Heart left ventricle (tissue), 16 donors: ENCODE data around the gene TRAPPC3L. TPM values are rescaled to one million over a fixed set of nuclear protein-coding genes. Genes with fewer than 3 reads are reported as not detected.
A peak's percentile ranks its signal among the peaks of the same experiment; 100 is the strongest.

Source experiments
- ATAC-seq, 4 donors: fragments of 200-7000 bp; cut with Tn5 transposase; one replicate each; pipeline ENCODE4 v1.9.1; 2020 to 2022; ENCODE audit warnings: moderate library complexity in 4 of 4, mild to moderate bottlenecking in 3 of 4, moderate number of reproducible peaks in 1 of 4
- DNase-seq, 5 donors: peaks; one replicate each; pipeline ENCODE4 v3.0.0-alpha.2; 2020
- H3K27ac ChIP-seq, 12 donors: fragments of 200-600 bp; sonication (generic) in 4 of 12; one replicate each; pipeline versions ENCODE4 v1.5.0 to v1.8.0; 2016 to 2022; ENCODE audit warnings: mild to moderate bottlenecking in 2 of 12
- H3K27me3 ChIP-seq, 9 donors: fragments of 200-600 bp; sonication (generic) in 2 of 9; one replicate each; pipeline versions ENCODE4 v1.5.1 to v1.8.0; 2016 to 2022; ENCODE audit warnings: mild to moderate bottlenecking in 3 of 9
- H3K36me3 ChIP-seq, 9 donors: fragments of 200-600 bp; sonication (generic) in 2 of 9; one replicate each; pipeline versions ENCODE4 v1.5.0 to v1.8.0; 2018 to 2022; ENCODE audit warnings: mild to moderate bottlenecking in 2 of 9
- H3K4me1 ChIP-seq, 12 donors: fragments of 200-600 bp; sonication (generic) in 4 of 12; one replicate each; pipeline versions ENCODE4 v1.5.0 to v1.8.0; 2016 to 2022; ENCODE audit warnings: mild to moderate bottlenecking in 3 of 12
- H3K4me3 ChIP-seq, 12 donors: fragments of 200-600 bp; sonication (generic) in 4 of 12; one replicate each; pipeline versions ENCODE4 v1.5.0 to v1.8.0; 2017 to 2022; ENCODE audit warnings: mild to moderate bottlenecking in 9 of 12, moderate library complexity in 4 of 12
- H3K9me3 ChIP-seq, 12 donors: fragments of 200-600 bp; sonication (generic) in 4 of 12; one replicate each; pipeline versions ENCODE4 v1.5.0 to v1.8.0; 2016 to 2022; ENCODE audit warnings: mild to moderate bottlenecking in 1 of 12
- POLR2A ChIP-seq, 2 donors: fragments of 450-650 bp; IDR thresholded peaks; one replicate each; pipeline ENCODE4 v1.6.1; 2017; ENCODE audit warnings: antibody characterized with exemption in 2 of 2, mild to moderate bottlenecking in 2 of 2, moderate library complexity in 2 of 2
- WGBS, 4 donors: extraction: QIAGEN DNeasy Blood & Tissue Kit in 2 of 4; methylation state at CpG; one replicate each; pipeline versions ENCODE4 v1.1.5 to v1.1.7; 2013 to 2018; 5-methylcytosine and 5-hydroxymethylcytosine counted together
- intact Hi-C, 10 donors: fragments of 100-400 bp; cut with DNase I; formaldehyde crosslinking; loops; one replicate each; pipeline versions ENCODE4 v1.11.1 to v1.14.2; 2022
- polyA plus RNA-seq, 2 donors: library from polyadenylated mRNA; stranded (reverse); fragments of 200-250 nt; gene quantifications; one replicate each; pipeline ENCODE4 v1.2.3, GENCODE V29; 2013
- total RNA-seq, 9 donors: library from RNA; depleted of rRNA in 2 of 9; stranded (reverse); fragments of >200 nt in 2 of 9; fragmentation: NEBNext Ultra II Directional in 3 of 9; extraction: Animal tissue kit (Norgen Biotek cat#: 25700) in 3 of 9; gene quantifications; one replicate each; pipeline versions ENCODE4 v1.1.0 to v1.2.4, GENCODE V29; 2016 to 2023
- TF ChIP-seq, protein P1 (sequence below), 12 donors: fragments of 200-600 bp; sonication (generic) in 4 of 12; IDR thresholded peaks; one replicate each; pipeline versions ENCODE4 v1.5.0 to v1.8.0; 2018 to 2022; ENCODE audit warnings: antibody characterized with exemption in 12 of 12, mild to moderate bottlenecking in 5 of 12
- donor health status: ischemic (EF 13 %, LVEDD 7.1; RV severe dilation, severe dysfunction).
- donor health status: healthy with polysubstance abuse.
- donor health status: DM: no; HTN: yes; CAD: no.
- donor health status: DM: no; HTN: no; CAD: no.
- donor health status: ischemic (EF 25% LVEDD 6.9; RV normal size, moderate dysfunction).
- donor health status: ischemic (EF 25% LVEDD 5.7; RV mildly dilated, moderate dysfunction).
- donor health status: healthy.
- donor health status: DM: yes; HTN: yes; CAD: no.
- donor health status: ischemic (EF 35%, LVEDD 5.7; RV mildly dilated, moderate dysfunction).
- donor health status: nonischemic (EF 11% LVEDD 7.7; RV severe dilation, severe dysfunction).
- donor health status: DM: yes; HTN: yes; CAD: no.
- donor health status: PGD.
- donor health status: ischemic (EF 29% LVEDD 5.4; RV normal size, mild dysfunction).
- donor health status: nonischemic (EF 23%, LVEDD 6.1; RV moderate dilation, normal function).

The TRAPPC3L gene
- total and polyA plus RNA-seq, 11 donors = 0.11 to 0.29 (median 0.19) TPM; not detected in 7

DNA sequence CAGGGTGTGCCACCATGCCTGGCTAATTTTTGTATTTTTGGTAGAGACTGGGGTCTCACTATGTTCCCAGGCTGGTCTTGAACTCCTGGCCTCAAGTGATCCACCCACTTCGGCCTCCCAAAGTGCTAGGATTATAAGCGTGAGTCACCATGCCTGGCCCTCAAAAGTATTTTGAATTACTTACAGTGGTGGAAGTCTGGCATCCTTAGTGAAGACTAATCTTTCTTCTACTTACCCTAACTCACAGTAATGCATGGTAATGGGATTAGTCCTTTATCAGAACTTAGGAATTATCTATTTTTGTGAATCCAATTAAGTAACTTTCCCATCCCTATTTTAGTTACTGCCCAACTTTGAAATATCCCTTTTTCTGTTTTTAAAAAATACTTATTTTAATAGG, 29.7 kb upstream of the TRAPPC3L start:
- WGBS, 4 donors = 94 to 98% (median 96%) methylated on average over 2 of the region's 2 CpGs
- H3K27ac ChIP-seq = no peak overlapping the region
- no peak for ATAC-seq
- H3K4me3 ChIP-seq = no peak overlapping the region
- no peak for DNase-seq
- TF ChIP-seq, protein P1, sequence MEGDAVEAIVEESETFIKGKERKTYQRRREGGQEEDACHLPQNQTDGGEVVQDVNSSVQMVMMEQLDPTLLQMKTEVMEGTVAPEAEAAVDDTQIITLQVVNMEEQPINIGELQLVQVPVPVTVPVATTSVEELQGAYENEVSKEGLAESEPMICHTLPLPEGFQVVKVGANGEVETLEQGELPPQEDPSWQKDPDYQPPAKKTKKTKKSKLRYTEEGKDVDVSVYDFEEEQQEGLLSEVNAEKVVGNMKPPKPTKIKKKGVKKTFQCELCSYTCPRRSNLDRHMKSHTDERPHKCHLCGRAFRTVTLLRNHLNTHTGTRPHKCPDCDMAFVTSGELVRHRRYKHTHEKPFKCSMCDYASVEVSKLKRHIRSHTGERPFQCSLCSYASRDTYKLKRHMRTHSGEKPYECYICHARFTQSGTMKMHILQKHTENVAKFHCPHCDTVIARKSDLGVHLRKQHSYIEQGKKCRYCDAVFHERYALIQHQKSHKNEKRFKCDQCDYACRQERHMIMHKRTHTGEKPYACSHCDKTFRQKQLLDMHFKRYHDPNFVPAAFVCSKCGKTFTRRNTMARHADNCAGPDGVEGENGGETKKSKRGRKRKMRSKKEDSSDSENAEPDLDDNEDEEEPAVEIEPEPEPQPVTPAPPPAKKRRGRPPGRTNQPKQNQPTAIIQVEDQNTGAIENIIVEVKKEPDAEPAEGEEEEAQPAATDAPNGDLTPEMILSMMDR (IDR thresholded peaks at IDR 0.05) = no peak
- TF ChIP-seq POLR2A (IDR thresholded peaks at IDR 0.05) = no peak
- intact Hi-C loops = no loop called here
- H3K27me3 ChIP-seq = no peaks in the 10 kb centered on the region
- H3K36me3 ChIP-seq = peaks cover 0 to 49% (median 19%) of the 10 kb centered on the region in 9 donors
- no peaks in the 10 kb centered on the region for H3K9me3 ChIP-seq
- H3K4me1 ChIP-seq = peaks cover 3 to 52% (median 27%) of the 10 kb centered on the region in 12 donors

DNA sequence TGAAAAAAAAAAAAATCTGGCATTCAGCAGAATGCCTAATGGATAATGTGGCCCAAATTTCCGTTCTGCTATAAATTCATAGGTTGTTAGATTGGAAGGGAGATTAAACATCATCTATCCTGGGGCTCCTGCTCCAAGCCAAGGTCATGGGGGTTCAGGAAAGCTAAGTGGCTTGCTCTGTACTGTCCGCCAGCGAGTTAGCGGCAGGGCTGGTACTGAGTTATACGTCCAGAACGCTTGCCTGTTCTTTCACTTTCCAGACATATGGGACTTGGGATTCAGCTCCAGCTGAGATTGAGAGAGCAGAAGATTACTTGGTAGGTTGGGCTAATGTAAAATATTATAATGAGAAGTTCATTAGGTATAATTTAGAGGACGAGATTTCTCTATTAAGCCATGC, 26.7 kb upstream of the TRAPPC3L start:
- DNase-seq (peak in 3 of 5 donors; percentile 12 to 34 (median 29)), ATAC-seq (peak in 2 of 4 donors; percentile 37 to 44)
- peaks cover 0 to 32% (median 16%) of the 10 kb centered on the region in 9 donors for H3K36me3 ChIP-seq
- no peaks in the 10 kb centered on the region for H3K27me3 ChIP-seq
- WGBS, 4 donors = 2 to 5% (median 3%) methylated on average over 7 of the region's 7 CpGs
- H3K27ac ChIP-seq = peak overlapping the region in 11 of 12 donors; percentile 84 to 96 (median 90)
- peak overlapping the region; percentile 65 to 97 (median 80) for H3K4me3 ChIP-seq
- peaks cover 3 to 48% (median 31%) of the 10 kb centered on the region in 12 donors for H3K4me1 ChIP-seq
- H3K9me3 ChIP-seq = no peaks in the 10 kb centered on the region
- no peak for TF ChIP-seq POLR2A (IDR thresholded peaks at IDR 0.05)
- TF ChIP-seq, protein P1 (IDR thresholded peaks at IDR 0.05) = no peak
- intact Hi-C loops = loop anchor here in 2 of 10 donors (5.0 kb wide), 2 partner anchors 35 to 295 kb away; partner anchors contain the start of gene TSPYL1 (in 1 of the 2)

GRCh38 chr6:116571683-116572000, 26.2 kb upstream of the TRAPPC3L start:
- 0% methylated on average over 9 to 12 of the region's 12 CpGs for WGBS, 4 donors
- peak in 2 of 4 donors; percentile 8 to 29 for ATAC-seq

More at GRCh38 chr6:116571683-116572000, 26.2 kb upstream of the TRAPPC3L start:
- TF ChIP-seq, protein P1 (IDR thresholded peaks at IDR 0.05) = no peak
- no peak for TF ChIP-seq POLR2A (IDR thresholded peaks at IDR 0.05)
- no peaks in the 10 kb centered on the region for H3K9me3 ChIP-seq
- intact Hi-C loops = loop anchor here in 2 of 10 donors (5.0 kb wide), 2 partner anchors 34 to 294 kb away; partner anchors contain the start of gene TSPYL1 (in 1 of the 2)
- H3K36me3 ChIP-seq = peaks cover 0 to 27% (median 16%) of the 10 kb centered on the region in 9 donors
- H3K4me1 ChIP-seq = peaks cover 3 to 43% (median 30%) of the 10 kb centered on the region in 12 donors
- H3K27me3 ChIP-seq = no peaks in the 10 kb centered on the region
- peak overlapping the region; percentile 73 to 96 (median 90) for H3K27ac ChIP-seq
- DNase-seq = no peak
- peak overlapping the region; percentile 65 to 97 (median 80) for H3K4me3 ChIP-seq
